ENCODE results near the gene BUB3. TPM values are rescaled to one million over a fixed set of nuclear protein-coding genes. Genes with fewer than 3 reads are reported as not detected.
"Not testable (repeated sequence)": the region's sequence is repeated elsewhere in the genome, so short reads cannot be mapped to it uniquely, and the experiment has no call there.

BUB3 gene
- total and polyA plus RNA-seq, 8 donors: 33.4 to 160 (median 62.4) TPM

- H3K4me3 ChIP-seq: no peak overlapping the region
- 87 to 98% (median 96%) methylated on average over 2 of the region's 2 CpGs for WGBS, 5 donors
- intact Hi-C loops (cut with DNase I; ENCODE audit: low total_unique reads): no loop called here
- no peaks in the 10 kb centered on the region for H3K9me3 ChIP-seq
- no peak for DNase-seq
- H3K27me3 ChIP-seq: no peaks in the 10 kb centered on the region
- no peak overlapping the region for H3K27ac ChIP-seq
- TF ChIP-seq POLR2A (IDR thresholded peaks at IDR 0.05) (no peak), POLR2AphosphoS5 (IDR thresholded peaks at IDR 0.05) (no peak), EP300 (IDR thresholded peaks at IDR 0.05) (no peak)
- TF ChIP-seq, protein P1, sequence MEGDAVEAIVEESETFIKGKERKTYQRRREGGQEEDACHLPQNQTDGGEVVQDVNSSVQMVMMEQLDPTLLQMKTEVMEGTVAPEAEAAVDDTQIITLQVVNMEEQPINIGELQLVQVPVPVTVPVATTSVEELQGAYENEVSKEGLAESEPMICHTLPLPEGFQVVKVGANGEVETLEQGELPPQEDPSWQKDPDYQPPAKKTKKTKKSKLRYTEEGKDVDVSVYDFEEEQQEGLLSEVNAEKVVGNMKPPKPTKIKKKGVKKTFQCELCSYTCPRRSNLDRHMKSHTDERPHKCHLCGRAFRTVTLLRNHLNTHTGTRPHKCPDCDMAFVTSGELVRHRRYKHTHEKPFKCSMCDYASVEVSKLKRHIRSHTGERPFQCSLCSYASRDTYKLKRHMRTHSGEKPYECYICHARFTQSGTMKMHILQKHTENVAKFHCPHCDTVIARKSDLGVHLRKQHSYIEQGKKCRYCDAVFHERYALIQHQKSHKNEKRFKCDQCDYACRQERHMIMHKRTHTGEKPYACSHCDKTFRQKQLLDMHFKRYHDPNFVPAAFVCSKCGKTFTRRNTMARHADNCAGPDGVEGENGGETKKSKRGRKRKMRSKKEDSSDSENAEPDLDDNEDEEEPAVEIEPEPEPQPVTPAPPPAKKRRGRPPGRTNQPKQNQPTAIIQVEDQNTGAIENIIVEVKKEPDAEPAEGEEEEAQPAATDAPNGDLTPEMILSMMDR (IDR thresholded peaks at IDR 0.05): no peak
- peaks cover 31 to 93% (median 91%) of the 10 kb centered on the region in 4 donors for H3K36me3 ChIP-seq
- H3K4me1 ChIP-seq: no peaks in the 10 kb centered on the region
These were observed 10.1 kb downstream of the BUB3 start for GRCh38 chr10:123164319-123164718.

- intact Hi-C loops (cut with DNase I; ENCODE audit: low total_unique reads): no loop called here
- WGBS, 5 donors: 79 to 82% (median 81%) methylated on average over 4 of the region's 4 CpGs
- peaks cover 31 to 92% (median 90%) of the 10 kb centered on the region in 4 donors for H3K36me3 ChIP-seq
These were observed 11.4 kb downstream of the BUB3 start for GRCh38 chr10:123165445-123166072.

GRCh38 chr10:123166618-123167017, 12.4 kb downstream of the BUB3 start:
- H3K27ac ChIP-seq: no peak overlapping the region
- DNase-seq: no peak
- H3K27me3 ChIP-seq: no peaks in the 10 kb centered on the region
- WGBS, 5 donors: 88 to 98% (median 95%) methylated on average over 2 of the region's 2 CpGs
- TF ChIP-seq POLR2A (IDR thresholded peaks at IDR 0.05): no peak
- TF ChIP-seq, protein P1 (IDR thresholded peaks at IDR 0.05): no peak
- no peak for TF ChIP-seq POLR2AphosphoS5 (IDR thresholded peaks at IDR 0.05)
- no peak for TF ChIP-seq EP300 (IDR thresholded peaks at IDR 0.05)
- no peak overlapping the region for H3K4me3 ChIP-seq
- H3K36me3 ChIP-seq: peaks cover 24 to 86% (median 81%) of the 10 kb centered on the region in 4 donors
- H3K9me3 ChIP-seq: no peaks in the 10 kb centered on the region
- no peaks in the 10 kb centered on the region for H3K4me1 ChIP-seq
- intact Hi-C loops (cut with DNase I; ENCODE audit: low total_unique reads): no loop called here

More at GRCh38 chr10:123165445-123166072, 11.4 kb downstream of the BUB3 start:
- H3K27ac ChIP-seq: no peak overlapping the region
- H3K4me1 ChIP-seq: no peaks in the 10 kb centered on the region
- no peak overlapping the region for H3K4me3 ChIP-seq
- H3K27me3 ChIP-seq: no peaks in the 10 kb centered on the region
- DNase-seq: no peak
- H3K9me3 ChIP-seq: no peaks in the 10 kb centered on the region
- TF ChIP-seq POLR2AphosphoS5 (IDR thresholded peaks at IDR 0.05) (no peak), EP300 (IDR thresholded peaks at IDR 0.05) (no peak), POLR2A (IDR thresholded peaks at IDR 0.05) (no peak)
- TF ChIP-seq, protein P1 (IDR thresholded peaks at IDR 0.05): no peak

GRCh38 chr10:123170961-123171360, 16.8 kb downstream of the BUB3 start:
- DNase-seq: no peak
- no peaks in the 10 kb centered on the region for H3K27me3 ChIP-seq
- no peak overlapping the region for H3K27ac ChIP-seq
- no peaks in the 10 kb centered on the region for H3K4me1 ChIP-seq
- no peak for TF ChIP-seq EP300 (IDR thresholded peaks at IDR 0.05)
- TF ChIP-seq, protein P1 (IDR thresholded peaks at IDR 0.05): no peak
- no peak for TF ChIP-seq POLR2AphosphoS5 (IDR thresholded peaks at IDR 0.05)
- no peak for TF ChIP-seq POLR2A (IDR thresholded peaks at IDR 0.05)
- H3K36me3 ChIP-seq: peaks cover 0 to 53% (median 42%) of the 10 kb centered on the region in 4 donors
- no peak overlapping the region for H3K4me3 ChIP-seq
- intact Hi-C loops (cut with DNase I; ENCODE audit: low total_unique reads): no loop called here
- WGBS, 5 donors: 95 to 99% (median 97%) methylated on average over 4 of the region's 4 CpGs
- H3K9me3 ChIP-seq: no peaks in the 10 kb centered on the region

- H3K36me3 ChIP-seq: peaks cover 0 to 49% (median 39%) of the 10 kb centered on the region in 4 donors
- H3K9me3 ChIP-seq; DNase-seq; H3K4me1 ChIP-seq; intact Hi-C loops (cut with DNase I; ENCODE audit: low total_unique reads); H3K27ac ChIP-seq; H3K27me3 ChIP-seq; H3K4me3 ChIP-seq: not testable (repeated sequence)
- WGBS, 5 donors: 94 to 97% (median 96%) methylated on average over 10 of the region's 10 CpGs
These were observed 17.4 kb downstream of the BUB3 start for GRCh38 chr10:123171616-123172015.

Measured in stomach (tissue), 9 donors.